HG03571 (cell line): ENCODE data around the gene TMEM204.

Experiments
- ATAC-seq: cut with Tn5 transposase; IDR thresholded peaks from one replicate; pipeline ENCODE4 v1.9.1; 2021; ENCODE audit not compliant: unreplicated experiment

TMEM204 gene

GRCh38 chr16:1519831-1520230 lies 13.6 kb upstream of the TMEM204 start:
- no peak for ATAC-seq

- no peak for ATAC-seq
Observed at GRCh38 chr16:1520461-1520860, 13.0 kb upstream of the TMEM204 start.

GRCh38 chr16:1523581-1524245 lies 9.8 kb upstream of the TMEM204 start:
- no peak for ATAC-seq

GRCh38 chr16:1524366-1524765 lies 9.1 kb upstream of the TMEM204 start:
- no peak for ATAC-seq

GRCh38 chr16:1525871-1526607 lies 7.4 kb upstream of the TMEM204 start:
- no peak for ATAC-seq

- ATAC-seq = no peak
Observed at GRCh38 chr16:1526608-1527555, 6.6 kb upstream of the TMEM204 start.

GRCh38 chr16:1527836-1528811 lies 5.3 kb upstream of the TMEM204 start:
- no peak for ATAC-seq

GRCh38 chr16:1528921-1529537 lies 4.4 kb upstream of the TMEM204 start:
- ATAC-seq = no peak

- ATAC-seq = no peak
Observed at GRCh38 chr16:1530349-1530882, 3.0 kb upstream of the TMEM204 start.

- no peak for ATAC-seq
Observed at GRCh38 chr16:1530883-1531637, 2.4 kb upstream of the TMEM204 start.

- ATAC-seq = no peak
Observed at GRCh38 chr16:1531638-1531910, 1.9 kb upstream of the TMEM204 start.

- no peak for ATAC-seq
Observed at GRCh38 chr16:1532081-1532760, 1.2 kb upstream of the TMEM204 start.

- no peak for ATAC-seq
Observed at GRCh38 chr16:1532771-1533170, 695 bp upstream of the TMEM204 start.

GRCh38 chr16:1534021-1535020 lies 855 bp downstream of the TMEM204 start:
- ATAC-seq = no peak

- ATAC-seq = no peak
Observed at GRCh38 chr16:1535391-1536291, 2.2 kb downstream of the TMEM204 start.

GRCh38 chr16:1536601-1537000 lies 3.1 kb downstream of the TMEM204 start:
- ATAC-seq = no peak
